ENCODE measurements around the gene NBAS. TPM values are rescaled to one million over a fixed set of nuclear protein-coding genes. Genes with fewer than 3 reads are reported as not detected.

The NBAS gene
- total RNA-seq, 2 experiments from 2014 or later: 24.4 to 28.8 TPM

- BruUV-seq (replicated peaks): no TSS peak
- DNase-seq (ENCODE audit: low spot score): peak; percentile 51
- POLR2A ChIA-PET: interaction anchor here (0.6 to 1.8 kb wide), 3 partner anchors 19 to 182 kb away, joined by 3 to 6 read pairs (median 3); partner anchors contain the start of gene NBAS
- no peak overlapping the region for H2AFZ ChIP-seq (ENCODE audit: low read length)
- H3K36me3 ChIP-seq (ENCODE audit: insufficient read depth, low read length): no peaks in the 10 kb centered on the region
- intact Hi-C loops (cut with micrococcal nuclease; ENCODE audit: unreplicated experiment): no loop called here
- H3K9me2 ChIP-seq (ENCODE audit: insufficient read depth, low read length): no peaks in the 10 kb centered on the region
- H3K4me2 ChIP-seq (ENCODE audit: low read length): no peak overlapping the region
- peaks cover 18% of the 10 kb centered on the region for H3K4me1 ChIP-seq (ENCODE audit: insufficient read depth, low read length, poor library complexity, severe bottlenecking)
- H4K20me1 ChIP-seq (ENCODE audit: insufficient read depth, low read length): peaks cover 5% of the 10 kb centered on the region; the same call in 1 of the 2 replicates
- no peak overlapping the region for H3K4me3 ChIP-seq (ENCODE audit: low read depth, low read length, poor library complexity, severe bottlenecking)
- TF ChIP-seq CTCF (conservative IDR thresholded peaks at IDR 0.05; ENCODE audit: low read length) (peak; percentile 79), EZH2phosphoT487 (IDR thresholded peaks at IDR 0.05; ENCODE audit: borderline replicate concordance, low read depth, low read length) (no peak)
- CTCF ChIA-PET (ENCODE audit: unreplicated experiment): interaction anchor here (1.8 kb wide), 1 partner anchor 11 kb away, joined by 5 read pairs; no protein-coding TSS in a partner anchor
- H3K27ac ChIP-seq (ENCODE audit: low read depth, low read length, poor library complexity, severe bottlenecking): no peak overlapping the region
- peaks cover 22% of the 10 kb centered on the region for H3K79me2 ChIP-seq (ENCODE audit: insufficient read depth, low read depth, low read length)
- H3K9me3 ChIP-seq (ENCODE audit: low read length): no peaks in the 10 kb centered on the region
These were observed 27.3 kb upstream of the NBAS start for GRCh38 chr2:15588329-15588919.

GRCh38 chr2:15584767-15585469 is 23.8 kb upstream of the NBAS start:
- H3K4me1 ChIP-seq (ENCODE audit: insufficient read depth, low read length, poor library complexity, severe bottlenecking): peaks cover 14% of the 10 kb centered on the region
- H3K4me2 ChIP-seq (ENCODE audit: low read length): no peak overlapping the region
- no peaks in the 10 kb centered on the region for H3K9me2 ChIP-seq (ENCODE audit: insufficient read depth, low read length)
- DNase-seq (ENCODE audit: low spot score): no peak
- H3K36me3 ChIP-seq (ENCODE audit: insufficient read depth, low read length): no peaks in the 10 kb centered on the region
- intact Hi-C loops (cut with micrococcal nuclease; ENCODE audit: unreplicated experiment): no loop called here
- H2AFZ ChIP-seq (ENCODE audit: low read length): no peak overlapping the region
- no TSS peak for BruUV-seq (replicated peaks)
- CTCF ChIA-PET (ENCODE audit: unreplicated experiment): no interaction called here
- no peaks in the 10 kb centered on the region for H4K20me1 ChIP-seq (ENCODE audit: insufficient read depth, low read length)
- no peaks in the 10 kb centered on the region for H3K9me3 ChIP-seq (ENCODE audit: low read length)
- TF ChIP-seq EZH2phosphoT487 (IDR thresholded peaks at IDR 0.05; ENCODE audit: borderline replicate concordance, low read depth, low read length): no peak
- no peak for TF ChIP-seq CTCF (conservative IDR thresholded peaks at IDR 0.05; ENCODE audit: low read length)
- no peaks in the 10 kb centered on the region for H3K79me2 ChIP-seq (ENCODE audit: insufficient read depth, low read depth, low read length)
- no peak overlapping the region for H3K4me3 ChIP-seq (ENCODE audit: low read depth, low read length, poor library complexity, severe bottlenecking)
- no peak overlapping the region for H3K27ac ChIP-seq (ENCODE audit: low read depth, low read length, poor library complexity, severe bottlenecking)
- POLR2A ChIA-PET: no interaction called here

GRCh38 chr2:15584316-15584715 is 23.2 kb upstream of the NBAS start:
- Histone ChIP-seq H3K4me1 (ENCODE audit: insufficient read depth, low read length, poor library complexity, severe bottlenecking) (peaks cover 14% of the 10 kb centered on the region), H3K36me3 (ENCODE audit: insufficient read depth, low read length) (no peaks in the 10 kb centered on the region), H3K9me2 (ENCODE audit: insufficient read depth, low read length) (no peaks in the 10 kb centered on the region), H3K4me3 (ENCODE audit: low read depth, low read length, poor library complexity, severe bottlenecking) (no peak overlapping the region), H2AFZ (ENCODE audit: low read length) (no peak overlapping the region), H4K20me1 (ENCODE audit: insufficient read depth, low read length) (no peaks in the 10 kb centered on the region), H3K9me3 (ENCODE audit: low read length) (no peaks in the 10 kb centered on the region), H3K27ac (ENCODE audit: low read depth, low read length, poor library complexity, severe bottlenecking) (no peak overlapping the region), H3K4me2 (ENCODE audit: low read length) (no peak overlapping the region), H3K79me2 (ENCODE audit: insufficient read depth, low read depth, low read length) (no peaks in the 10 kb centered on the region)
- TF ChIP-seq EZH2phosphoT487 (IDR thresholded peaks at IDR 0.05; ENCODE audit: borderline replicate concordance, low read depth, low read length) (no peak), CTCF (conservative IDR thresholded peaks at IDR 0.05; ENCODE audit: low read length) (no peak)
- DNase-seq (ENCODE audit: low spot score): no peak
- ChIA-PET POLR2A (interaction anchor here (1.2 kb wide), 1 partner anchor 14 kb away, joined by 4 read pairs; no protein-coding TSS in a partner anchor), CTCF (ENCODE audit: unreplicated experiment) (no interaction called here)
- intact Hi-C loops (cut with micrococcal nuclease; ENCODE audit: unreplicated experiment): no loop called here
- no TSS peak for BruUV-seq (replicated peaks)

Data from OCI-LY7 (cell line).